Mesothelial cell of epicardium (in vitro differentiated cells): ENCODE data around the gene CPSF3. TPM values are rescaled to one million over a fixed set of nuclear protein-coding genes. Genes with fewer than 3 reads are reported as not detected.

Experiments used
- DNase-seq, 2 experiments: peaks; one replicate each; pipeline ENCODE4 v3.0.0; 2021; ENCODE audit warnings: low spot score in 2 of 2; ENCODE audit not compliant: unreplicated experiment in 2 of 2
- H3K27ac Mint-ChIP-seq: 2 replicates; pipeline ENCODE4 v1.8.0; 2021; ENCODE audit warnings: mixed read lengths
- H3K27me3 Mint-ChIP-seq: 2 replicates; pipeline ENCODE4 v1.8.0; 2021; ENCODE audit warnings: low read depth, mixed read lengths
- H3K36me3 Mint-ChIP-seq: 2 replicates; pipeline ENCODE4 v1.8.0; 2021; ENCODE audit warnings: mixed read lengths
- H3K4me1 Mint-ChIP-seq: 2 replicates; pipeline ENCODE4 v1.8.0; 2021; ENCODE audit warnings: mixed read lengths
- H3K4me3 Mint-ChIP-seq: 2 replicates; pipeline ENCODE4 v1.8.0; 2021; ENCODE audit warnings: mild to moderate bottlenecking, moderate library complexity, mixed read lengths
- H3K9me3 Mint-ChIP-seq: 2 replicates; pipeline ENCODE4 v1.8.0; 2021; ENCODE audit warnings: mixed read lengths
- total RNA-seq: library from RNA; stranded (reverse); gene quantifications from 3 replicates; pipeline ENCODE4 v1.2.1, GENCODE V29; 2021
- TF ChIP-seq, protein P1 (sequence below): fragments of 200-600 bp; sonication (generic); IDR thresholded peaks from one replicate; pipeline ENCODE4 v1.5.0; 2021; ENCODE audit warnings: antibody characterized with exemption; ENCODE audit not compliant: unreplicated experiment

Gene CPSF3
- total RNA-seq, 1 donor from 2014 or later: 45.1 TPM

DNA sequence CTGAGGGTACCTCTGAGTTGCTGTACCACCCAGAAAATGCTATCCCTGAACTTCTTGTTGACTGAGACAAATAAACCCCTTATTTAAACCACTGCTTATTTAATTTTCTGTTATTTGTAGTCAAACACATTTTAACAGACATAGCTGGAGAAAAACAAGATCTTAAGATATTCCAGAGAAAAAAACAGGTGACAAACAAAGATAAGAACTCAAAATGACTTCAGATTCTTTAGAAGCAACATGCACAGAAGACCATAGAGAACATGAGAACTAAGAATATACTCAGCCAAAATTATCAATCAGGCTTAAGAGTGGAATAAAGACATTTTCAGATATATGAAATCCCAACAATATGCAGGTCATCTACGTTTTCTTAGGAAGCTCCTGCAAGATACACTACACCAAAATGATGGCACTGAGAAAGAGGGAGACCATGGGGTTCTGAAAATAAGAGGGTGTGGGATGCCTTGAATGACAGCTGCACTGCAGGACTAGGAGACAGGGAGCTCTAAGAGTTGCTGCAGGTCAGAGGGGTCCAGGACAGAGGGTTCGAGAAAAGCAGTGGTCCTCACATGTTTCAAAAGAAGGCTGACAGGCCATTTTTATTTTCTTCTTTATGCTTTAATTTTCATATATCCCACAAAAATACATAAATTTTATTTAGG is 93.8 kb downstream of the CPSF3 start:
- no peaks in the 10 kb centered on the region for H3K9me3 Mint-ChIP-seq
- H3K4me3 Mint-ChIP-seq: no peak overlapping the region
- no peak overlapping the region for H3K27ac Mint-ChIP-seq
- peaks cover 41% of the 10 kb centered on the region for H3K36me3 Mint-ChIP-seq
- TF ChIP-seq, protein P1, sequence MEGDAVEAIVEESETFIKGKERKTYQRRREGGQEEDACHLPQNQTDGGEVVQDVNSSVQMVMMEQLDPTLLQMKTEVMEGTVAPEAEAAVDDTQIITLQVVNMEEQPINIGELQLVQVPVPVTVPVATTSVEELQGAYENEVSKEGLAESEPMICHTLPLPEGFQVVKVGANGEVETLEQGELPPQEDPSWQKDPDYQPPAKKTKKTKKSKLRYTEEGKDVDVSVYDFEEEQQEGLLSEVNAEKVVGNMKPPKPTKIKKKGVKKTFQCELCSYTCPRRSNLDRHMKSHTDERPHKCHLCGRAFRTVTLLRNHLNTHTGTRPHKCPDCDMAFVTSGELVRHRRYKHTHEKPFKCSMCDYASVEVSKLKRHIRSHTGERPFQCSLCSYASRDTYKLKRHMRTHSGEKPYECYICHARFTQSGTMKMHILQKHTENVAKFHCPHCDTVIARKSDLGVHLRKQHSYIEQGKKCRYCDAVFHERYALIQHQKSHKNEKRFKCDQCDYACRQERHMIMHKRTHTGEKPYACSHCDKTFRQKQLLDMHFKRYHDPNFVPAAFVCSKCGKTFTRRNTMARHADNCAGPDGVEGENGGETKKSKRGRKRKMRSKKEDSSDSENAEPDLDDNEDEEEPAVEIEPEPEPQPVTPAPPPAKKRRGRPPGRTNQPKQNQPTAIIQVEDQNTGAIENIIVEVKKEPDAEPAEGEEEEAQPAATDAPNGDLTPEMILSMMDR: no peak
- no peaks in the 10 kb centered on the region for H3K27me3 Mint-ChIP-seq
- H3K4me1 Mint-ChIP-seq: no peaks in the 10 kb centered on the region
- DNase-seq: no peak

DNA sequence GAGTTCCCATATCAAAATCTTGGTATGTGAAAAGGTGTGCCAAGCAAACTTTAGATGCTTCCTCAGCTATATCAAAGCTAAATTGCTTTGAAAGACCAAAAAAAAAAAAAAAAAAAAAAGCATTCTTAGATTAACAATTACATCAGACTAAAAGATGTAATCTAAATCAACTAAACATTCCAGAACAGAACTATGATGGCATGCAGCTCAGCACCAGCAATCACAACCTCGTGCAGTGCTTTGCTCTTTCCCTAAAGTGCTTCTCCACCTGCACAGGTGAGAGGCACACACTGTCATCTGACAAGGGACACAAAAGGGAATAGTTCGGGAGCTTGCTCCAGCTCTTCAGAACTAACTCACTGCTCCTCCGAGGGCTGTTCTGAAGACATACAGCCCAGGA is 94.7 kb downstream of the CPSF3 start:
- H3K9me3 Mint-ChIP-seq: no peaks in the 10 kb centered on the region
- no peak overlapping the region for H3K27ac Mint-ChIP-seq
- H3K4me3 Mint-ChIP-seq: no peak overlapping the region
- no peaks in the 10 kb centered on the region for H3K27me3 Mint-ChIP-seq
- no peaks in the 10 kb centered on the region for H3K4me1 Mint-ChIP-seq
- TF ChIP-seq, protein P1: no peak
- peaks cover 40% of the 10 kb centered on the region for H3K36me3 Mint-ChIP-seq
- DNase-seq: no peak

DNA sequence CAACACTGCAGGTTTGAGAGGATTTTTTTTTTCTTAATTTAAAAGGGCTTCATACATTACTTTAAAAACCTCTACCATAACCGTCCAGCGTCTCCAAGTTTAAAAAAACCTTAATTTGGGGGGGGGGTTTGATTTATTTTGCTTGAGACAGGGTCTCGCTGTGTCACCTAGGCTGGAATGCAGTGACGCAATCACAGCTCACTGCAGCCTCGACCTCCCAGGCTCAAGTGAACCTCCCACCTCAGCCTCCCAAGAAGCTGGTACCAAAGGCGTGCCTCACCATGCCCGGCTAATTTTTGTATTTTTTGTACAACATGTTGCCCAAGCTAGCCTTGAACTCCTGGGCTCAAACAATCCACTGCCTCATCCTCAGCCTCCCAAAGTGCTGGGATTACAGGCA is 95.3 kb downstream of the CPSF3 start:
- no peaks in the 10 kb centered on the region for H3K4me1 Mint-ChIP-seq
- H3K36me3 Mint-ChIP-seq: peaks cover 40% of the 10 kb centered on the region
- H3K27me3 Mint-ChIP-seq: no peaks in the 10 kb centered on the region
- TF ChIP-seq, protein P1: no peak
- no peak overlapping the region for H3K27ac Mint-ChIP-seq
- no peak overlapping the region for H3K4me3 Mint-ChIP-seq
- DNase-seq: no peak
- no peaks in the 10 kb centered on the region for H3K9me3 Mint-ChIP-seq

DNA sequence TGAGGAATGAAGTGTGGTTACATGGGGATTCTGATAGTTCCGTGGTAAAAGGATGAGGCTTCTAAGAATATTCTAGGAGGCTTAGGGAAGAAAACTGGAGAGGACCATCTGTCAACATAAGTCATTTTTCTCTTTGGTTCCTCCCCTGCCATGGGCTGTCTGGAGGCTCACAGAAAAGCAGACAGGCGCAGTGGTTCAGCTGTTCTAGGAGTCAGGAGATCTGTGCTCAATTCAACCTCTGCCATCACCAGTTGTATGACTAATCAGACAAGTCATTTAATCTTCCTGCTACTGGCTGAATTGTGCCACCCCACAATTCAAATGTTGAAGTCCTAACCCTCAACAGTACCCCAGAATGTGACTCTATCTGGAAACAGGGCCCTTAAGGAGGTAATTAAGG is 95.8 kb downstream of the CPSF3 start:
- Mint-ChIP-seq H3K27me3 (no peaks in the 10 kb centered on the region), H3K4me3 (no peak overlapping the region), H3K36me3 (peaks cover 39% of the 10 kb centered on the region), H3K9me3 (no peaks in the 10 kb centered on the region), H3K27ac (no peak overlapping the region), H3K4me1 (no peaks in the 10 kb centered on the region)
- DNase-seq: no peak
- TF ChIP-seq, protein P1: no peak

Other genes starting within 250 kb of the CPSF3 start
- gene ASAP2, start 216.8 kb upstream of the CPSF3 start, total RNA-seq: 25.8 to 29.7 TPM (median 26.2 TPM) in 3 replicates
- gene ITGB1BP1, start 126 bp upstream of the CPSF3 start, total RNA-seq: 35.9 to 39.8 TPM (median 38.0 TPM) in 3 replicates
- 39.7 to 42.7 TPM (median 41.6 TPM) in 3 replicates for gene IAH1, start 50.9 kb downstream of the CPSF3 start, total RNA-seq
- gene ADAM17, start 132.2 kb downstream of the CPSF3 start, total RNA-seq: 47.2 to 48.8 TPM (median 47.8 TPM) in 3 replicates
- 240 to 248 TPM (median 248 TPM) in 3 replicates for gene YWHAQ, start 207.3 kb downstream of the CPSF3 start, total RNA-seq